Retinal pigment epithelial cell (primary cell): ENCODE results near the gene SLC12A5.

Source experiments
- DNase-seq: peaks from one replicate; pipeline ENCODE4 v3.0.0-alpha.2; 2010; ENCODE audit warnings: low read depth
- H3K4me3 ChIP-seq: 2 replicates; pipeline ENCODE4 v1.5.1; 2011; ENCODE audit warnings: mild to moderate bottlenecking, low read length, control low read depth, moderate library complexity
- CTCF ChIP-seq: conservative IDR thresholded peaks from 2 replicates; pipeline ENCODE4 v1.5.1; 2011; ENCODE audit warnings: low read depth, low read length, control low read depth, inconsistent platforms

SLC12A5 gene

GRCh38 chr20:46020555-46020954, 8.5 kb upstream of the SLC12A5 start:
- H3K4me3 ChIP-seq, result no peak overlapping the region
- no peak for TF ChIP-seq CTCF
- DNase-seq, result no peak

DNA sequence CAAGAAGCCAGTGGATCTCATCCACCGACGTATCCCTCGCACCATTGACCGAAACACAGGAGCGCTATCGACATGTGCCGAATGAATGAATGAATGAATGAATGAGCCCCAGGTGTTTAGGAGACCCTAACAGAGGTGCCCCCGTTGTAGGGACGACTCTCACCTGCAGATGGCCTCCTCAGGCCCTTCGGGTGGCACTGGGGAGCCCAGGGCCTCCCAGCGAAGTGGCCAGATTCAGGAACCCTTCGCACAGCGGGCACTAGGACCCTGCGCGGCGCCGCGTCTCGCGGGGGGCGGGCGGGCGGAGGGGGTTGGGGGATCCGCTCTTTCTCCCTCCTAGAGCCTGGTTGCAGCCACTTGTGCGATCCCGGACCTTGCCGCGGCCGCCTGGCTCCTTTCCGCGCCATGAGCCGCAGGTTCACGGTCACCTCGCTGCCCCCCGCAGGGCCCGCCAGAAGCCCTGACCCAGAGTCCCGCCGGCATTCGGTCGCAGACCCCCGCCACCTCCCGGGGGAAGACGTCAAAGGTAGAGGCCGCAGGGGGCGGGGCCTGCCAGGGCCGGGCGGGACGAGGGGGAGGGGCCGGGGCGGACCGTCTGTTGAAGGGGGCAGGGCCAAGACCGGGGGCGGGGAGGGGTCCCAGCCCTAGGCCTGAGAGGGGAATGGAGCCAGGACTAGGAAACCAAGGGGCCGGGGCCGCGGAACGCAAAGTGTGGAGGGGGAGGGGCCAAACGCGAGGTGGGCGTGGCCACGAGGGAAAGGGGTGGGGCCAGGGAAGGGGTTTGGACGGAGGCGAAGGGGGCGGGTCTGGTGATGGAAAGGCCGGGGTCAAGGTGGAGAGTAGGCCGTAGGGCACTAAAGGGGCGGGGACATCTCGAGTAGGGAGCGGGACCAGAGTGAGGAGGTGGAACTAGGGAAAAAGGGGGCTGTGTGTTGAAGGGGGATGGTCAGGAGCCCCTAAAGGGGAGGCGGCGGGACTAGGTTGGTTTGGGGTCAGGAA, 7.4 kb upstream of the SLC12A5 start:
- peak overlapping the region; percentile 43 for H3K4me3 ChIP-seq
- no peak for DNase-seq
- TF ChIP-seq CTCF, result no peak

DNA sequence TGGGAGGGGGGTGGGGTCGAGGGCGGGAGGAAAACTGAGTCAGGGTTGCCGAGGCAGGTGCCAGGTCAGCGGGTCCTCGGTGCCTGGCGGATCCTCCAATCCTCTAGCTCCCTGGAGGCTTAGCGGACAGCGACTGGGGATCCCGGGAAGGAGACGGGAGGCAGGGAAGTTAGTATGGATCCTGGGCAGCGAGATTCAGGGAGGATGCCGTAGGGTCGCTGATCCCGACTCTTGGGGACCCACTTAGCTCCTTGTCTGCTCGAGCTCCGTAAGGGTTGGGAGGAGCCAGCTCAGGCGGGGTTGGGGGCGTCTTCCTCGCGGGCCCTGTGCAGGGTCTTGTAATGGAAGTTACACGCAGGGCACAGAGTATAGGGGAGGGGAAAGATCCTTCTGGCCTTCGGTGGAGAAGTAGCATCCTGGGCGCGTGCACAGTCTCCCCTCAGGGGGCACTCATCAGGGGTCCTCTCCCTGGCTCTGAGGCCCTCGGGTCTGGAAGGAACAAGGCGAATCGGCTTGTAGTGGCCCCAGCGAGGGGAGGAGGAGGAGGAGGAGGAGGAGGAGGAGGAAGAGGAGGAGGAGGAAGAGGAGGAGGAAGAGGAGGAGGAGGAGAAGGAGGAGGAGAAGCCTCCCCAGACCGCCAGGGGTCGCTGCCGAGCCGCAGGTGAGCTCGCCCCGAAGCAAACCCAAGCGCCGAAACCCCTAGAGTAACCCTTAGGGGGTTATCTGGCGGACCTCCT, 6.4 kb upstream of the SLC12A5 start:
- DNase-seq, result no peak
- no peak overlapping the region for H3K4me3 ChIP-seq
- peak; percentile 75 for TF ChIP-seq CTCF

GRCh38 chr20:46023148-46023484, 5.9 kb upstream of the SLC12A5 start:
- no peak overlapping the region for H3K4me3 ChIP-seq
- DNase-seq, result no peak
- no peak for TF ChIP-seq CTCF

- no peak for TF ChIP-seq CTCF
- no peak for DNase-seq
- no peak overlapping the region for H3K4me3 ChIP-seq
Observed at GRCh38 chr20:46023999-46024398, 5.0 kb upstream of the SLC12A5 start.

DNA sequence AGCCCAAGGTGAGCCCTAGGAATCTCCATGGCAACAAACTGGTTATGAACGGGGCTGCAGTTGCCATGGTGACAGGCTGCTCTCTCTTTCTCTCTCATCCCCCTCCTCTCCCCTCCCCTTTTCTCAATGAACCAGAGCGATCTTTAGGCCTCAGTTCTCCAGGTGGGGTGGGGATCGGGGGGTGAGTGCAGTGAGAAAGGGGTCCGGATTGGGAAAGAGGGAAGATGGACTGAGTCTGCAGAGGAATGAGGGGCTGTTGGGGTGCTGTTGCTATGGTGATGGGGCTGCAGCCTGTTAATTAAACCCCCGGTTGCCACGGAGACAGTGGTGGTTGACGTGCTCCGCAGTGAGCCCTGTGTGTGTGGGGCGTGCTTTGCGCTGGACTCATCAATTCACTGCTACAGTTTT, 3.6 kb upstream of the SLC12A5 start:
- no peak for TF ChIP-seq CTCF
- no peak for DNase-seq
- no peak overlapping the region for H3K4me3 ChIP-seq
